DOHH2 (cell line): Measurements from ENCODE around the gene SMIM34.
"Not testable (repeated sequence)": the region's sequence is repeated elsewhere in the genome, so short reads cannot be mapped to it uniquely, and the experiment has no call there.

Source experiments
- CTCF ChIP-seq: fragments of 200-600 bp; sonication (generic); IDR thresholded peaks from one replicate; pipeline ENCODE4 v1.5.1; 2014; ENCODE audit warnings: antibody characterized with exemption, mild to moderate bottlenecking, low read depth, low read length; ENCODE audit not compliant: poor library complexity, severe bottlenecking
- EZH2phosphoT487 ChIP-seq: fragments of 200-600 bp; sonication (generic); IDR thresholded peaks from 2 replicates; pipeline ENCODE4 v1.6.1; 2017; ENCODE audit warnings: borderline replicate concordance, mild to moderate bottlenecking, antibody characterized with exemption, low read length, moderate library complexity, mixed read lengths

- not testable (repeated sequence) for TF ChIP-seq CTCF, EZH2phosphoT487
Measured at GRCh38 chr21:34427339-34427738, 3.6 kb upstream of the SMIM34 start.
